AG04450 (cell line): ENCODE results near the gene ABR. TPM values are rescaled to one million over a fixed set of nuclear protein-coding genes. Genes with fewer than 3 reads are reported as not detected.

Source experiments
- CTCF ChIA-PET: fragments of 300-600, 350-600 bp; formaldehyde crosslinking; extraction: SDS; loops from one replicate; lab custom pipeline; 2022; ENCODE audit warnings: antibody characterized with exemption, inconsistent platforms; lab: Charles Lee
- POLR2A ChIA-PET: fragments of 350-600 bp; formaldehyde crosslinking; extraction: SDS; loops from one replicate; lab custom pipeline; 2021; ENCODE audit warnings: antibody characterized with exemption, inconsistent platforms; lab: Yijun Ruan, JAX
- DNase-seq: peaks from one replicate; pipeline ENCODE4 v3.0.0-alpha.2; 2011; ENCODE audit warnings: low read depth, low spot score
- H3K27ac ChIP-seq: one replicate; pipeline ENCODE4 v1.5.1; 2012; ENCODE audit warnings: low read depth, low read length, control low read depth
- H3K27me3 ChIP-seq: one replicate; pipeline ENCODE4 v1.6.0; 2012; ENCODE audit warnings: low read length; ENCODE audit not compliant: control insufficient read depth, insufficient read depth
- H3K4me3 ChIP-seq: 2 replicates; pipeline ENCODE4 v1.5.1; 2011; ENCODE audit warnings: mild to moderate bottlenecking, low read depth, low read length, control low read depth
- H3K9me3 ChIP-seq: 2 replicates; pipeline ENCODE4 v1.5.1; 2012; ENCODE audit warnings: low read length; ENCODE audit not compliant: control insufficient read depth, insufficient read depth
- CTCF ChIP-seq: IDR thresholded peaks from 2 replicates; pipeline ENCODE4 v1.5.1; 2011; ENCODE audit warnings: low read depth, low read length, control low read depth, inconsistent platforms
- polyA plus RNA-seq: library from polyadenylated mRNA; depleted of rRNA; stranded (reverse); fragments of >200 nt; gene quantifications from 2 replicates; pipeline ENCODE4 v1.2.3, GENCODE V29; 2011

Gene ABR
- polyA plus RNA-seq, 1 experiment, result 64.3 TPM

DNA sequence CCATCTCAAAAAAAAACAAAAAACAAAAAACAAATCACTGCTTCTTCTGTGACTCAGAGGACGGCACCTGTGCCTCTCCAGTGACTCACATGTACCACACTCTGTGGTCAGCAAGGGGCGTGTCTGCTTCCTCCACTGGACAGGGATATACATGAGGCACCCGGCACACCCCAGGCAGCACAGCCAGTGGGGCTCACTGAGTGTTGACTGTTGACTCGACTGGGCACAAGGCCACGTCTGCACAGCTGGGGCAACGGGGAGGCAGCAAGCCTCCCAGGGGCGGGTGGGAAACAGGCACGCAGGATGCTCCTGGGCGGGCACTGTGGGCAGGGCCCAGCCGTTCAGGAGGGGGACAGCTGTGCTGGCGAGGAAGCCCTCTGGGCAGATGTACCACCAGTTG, 118.8 kb downstream of the ABR start:
- H3K9me3 ChIP-seq, result peaks cover 10% of the 10 kb centered on the region
- no peaks in the 10 kb centered on the region for H3K27me3 ChIP-seq
- H3K4me3 ChIP-seq, result no peak overlapping the region
- DNase-seq, result peak; percentile 93
- ChIA-PET CTCF (no interaction called here), POLR2A (interaction anchor here (0.6 kb wide), 1 partner anchor 43 kb away, joined by 4 read pairs; no protein-coding TSS in a partner anchor)
- no peak for TF ChIP-seq CTCF
- peak overlapping the region; percentile 70 for H3K27ac ChIP-seq

GRCh38 chr17:1059131-1059795, 120.5 kb downstream of the ABR start:
- TF ChIP-seq CTCF, result no peak
- ChIA-PET POLR2A (interaction anchor here (1.0 kb wide), 1 partner anchor 12 kb away, joined by 3 read pairs; no protein-coding TSS in a partner anchor), CTCF (interaction anchor here (0.6 to 1.4 kb wide), 2 partner anchors 60 to 128 kb away, joined by 4 to 6 read pairs; no protein-coding TSS in a partner anchor)
- H3K4me3 ChIP-seq, result no peak overlapping the region
- DNase-seq, result no peak
- H3K27me3 ChIP-seq, result no peaks in the 10 kb centered on the region
- no peak overlapping the region for H3K27ac ChIP-seq
- H3K9me3 ChIP-seq, result peaks cover 4% of the 10 kb centered on the region; the same call in 1 of the 2 replicates

GRCh38 chr17:1058423-1059130, 121.2 kb downstream of the ABR start:
- TF ChIP-seq CTCF, result peak; percentile 43
- Histone ChIP-seq H3K27ac (no peak overlapping the region), H3K27me3 (no peaks in the 10 kb centered on the region), H3K9me3 (peaks cover 4% of the 10 kb centered on the region; the same call in 1 of the 2 replicates), H3K4me3 (no peak overlapping the region)
- no peak for DNase-seq
- POLR2A ChIA-PET, result interaction anchor here (1.0 kb wide), 1 partner anchor 11 kb away, joined by 3 read pairs; no protein-coding TSS in a partner anchor
- CTCF ChIA-PET, result interaction anchor here (0.6 to 4.5 kb wide), 6 partner anchors 10 to 128 kb away, joined by 3 to 141 read pairs (median 5); partner anchors contain the start of gene TIMM22

DNA sequence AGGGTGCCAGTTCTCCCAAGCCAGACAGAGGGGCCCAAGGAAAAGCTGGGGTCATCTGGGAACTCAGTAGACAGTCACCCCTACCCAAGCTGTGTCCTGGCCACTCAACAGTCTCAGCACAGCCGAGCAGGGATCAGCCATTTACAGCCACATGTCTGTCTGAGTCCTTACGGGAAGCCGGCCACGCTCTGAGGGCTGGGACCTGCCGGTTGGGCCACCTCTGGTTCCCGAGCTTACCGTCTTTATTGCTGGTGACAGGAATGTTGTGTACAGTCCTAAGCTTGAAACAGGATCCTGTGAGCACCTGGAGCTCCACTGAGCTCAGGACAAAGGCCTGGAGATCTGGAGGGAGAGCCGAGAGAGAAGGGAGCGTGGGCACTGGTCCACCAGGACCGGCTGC, 123.0 kb downstream of the ABR start:
- peaks cover 4% of the 10 kb centered on the region; the same call in 1 of the 2 replicates for H3K9me3 ChIP-seq
- H3K4me3 ChIP-seq, result no peak overlapping the region
- DNase-seq, result no peak
- no peak for TF ChIP-seq CTCF
- ChIA-PET POLR2A (interaction anchor here (2.0 kb wide), 2 partner anchors 55 to 60 kb away, joined by 9 to 11 read pairs; partner anchors contain the start of gene TIMM22), CTCF (interaction anchor here (0.6 to 4.5 kb wide), 35 partner anchors 9 to 739 kb away, joined by 3 to 141 read pairs (median 4); partner anchors contain the start of genes NXN and TIMM22)
- H3K27me3 ChIP-seq, result no peaks in the 10 kb centered on the region
- peak overlapping the region; percentile 34 for H3K27ac ChIP-seq
